Activated CD4-positive, alpha-beta memory T cell treated with anti-CD3 and anti-CD28 coated beads, Interleukin-2, amount 10 ng/mL, durations not matched to agents 7 days and 5 days (primary cell): ENCODE measurements around the gene ZCRB1. TPM values are rescaled to one million over a fixed set of nuclear protein-coding genes. Genes with fewer than 3 reads are reported as not detected.

ENCODE experiments used
- CTCF ChIA-PET: fragments of 350-600 bp; sonication (Branson Sonifier 250); formaldehyde crosslinking; loops from one replicate; lab custom pipeline; 2021; ENCODE audit warnings: antibody characterized with exemption, inconsistent platforms; lab: Charles Lee
- POLR2A ChIA-PET: fragments of 350-600 bp; sonication (Branson Sonifier 250); formaldehyde crosslinking; loops from one replicate; lab custom pipeline; 2021; ENCODE audit warnings: antibody characterized with exemption; lab: Charles Lee
- DNase-seq: peaks from one replicate; pipeline ENCODE4 v3.0.0-alpha.2; 2020
- H3K27ac Mint-ChIP-seq: one replicate; pipeline ENCODE4 v1.8.0; 2021; ENCODE audit warnings: mild to moderate bottlenecking, mixed read lengths
- H3K27me3 Mint-ChIP-seq: one replicate; pipeline ENCODE4 v1.8.0; 2021; ENCODE audit warnings: mixed read lengths
- H3K36me3 Mint-ChIP-seq: one replicate; pipeline ENCODE4 v1.8.0; 2021; ENCODE audit warnings: low read depth, mixed read lengths
- H3K4me1 Mint-ChIP-seq: one replicate; pipeline ENCODE4 v1.8.0; 2021; ENCODE audit warnings: mixed read lengths
- H3K4me3 Mint-ChIP-seq: one replicate; pipeline ENCODE4 v1.8.0; 2021; ENCODE audit warnings: mild to moderate bottlenecking, mixed read lengths
- H3K9me3 Mint-ChIP-seq: one replicate; pipeline ENCODE4 v1.8.0; 2021; ENCODE audit warnings: mixed read lengths
- total RNA-seq, 2 experiments: library from RNA; stranded (reverse); gene quantifications; one replicate each; pipeline ENCODE4 v1.2.3, GENCODE V29; 2021

ZCRB1 gene
- total RNA-seq, 2 experiments from 2014 or later, result 53.3 to 54.9 TPM

DNA sequence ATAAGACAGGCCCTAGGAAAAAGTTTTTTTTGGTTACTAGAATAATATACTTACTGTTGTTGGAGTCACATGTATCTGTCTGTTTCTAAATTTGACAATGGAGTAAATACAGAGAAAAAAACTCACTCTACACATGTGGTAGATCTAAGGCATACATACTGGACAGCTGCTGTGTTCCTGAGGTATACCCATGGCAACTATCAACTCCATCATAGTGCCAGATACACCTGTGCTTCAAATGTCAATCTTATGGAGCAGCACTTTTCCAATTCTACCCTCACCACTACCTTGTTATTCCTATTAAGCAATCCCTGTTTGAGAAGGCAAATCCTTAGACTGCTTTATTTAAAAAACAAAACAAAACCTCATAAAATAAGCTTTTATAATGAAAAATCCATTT is 3.3 kb downstream of the ZCRB1 start:
- DNase-seq, result no peak
- Mint-ChIP-seq H3K36me3 (peaks cover 25% of the 10 kb centered on the region), H3K27me3 (no peaks in the 10 kb centered on the region), H3K4me1 (peaks cover 16% of the 10 kb centered on the region), H3K27ac (no peak overlapping the region), H3K9me3 (no peaks in the 10 kb centered on the region), H3K4me3 (no peak overlapping the region)
- ChIA-PET CTCF (interaction anchor here (0.8 to 1.7 kb wide), 2 partner anchors 9 to 50 kb away, joined by 3 to 5 read pairs; no protein-coding TSS in a partner anchor), POLR2A (no interaction called here)

- Mint-ChIP-seq H3K27ac (no peak overlapping the region), H3K36me3 (peaks cover 24% of the 10 kb centered on the region), H3K4me3 (no peak overlapping the region), H3K9me3 (no peaks in the 10 kb centered on the region), H3K4me1 (peaks cover 9% of the 10 kb centered on the region), H3K27me3 (no peaks in the 10 kb centered on the region)
- ChIA-PET CTCF (no interaction called here), POLR2A (no interaction called here)
- DNase-seq, result no peak
Observed at GRCh38 chr12:42320796-42321195, 5.1 kb downstream of the ZCRB1 start.

DNA sequence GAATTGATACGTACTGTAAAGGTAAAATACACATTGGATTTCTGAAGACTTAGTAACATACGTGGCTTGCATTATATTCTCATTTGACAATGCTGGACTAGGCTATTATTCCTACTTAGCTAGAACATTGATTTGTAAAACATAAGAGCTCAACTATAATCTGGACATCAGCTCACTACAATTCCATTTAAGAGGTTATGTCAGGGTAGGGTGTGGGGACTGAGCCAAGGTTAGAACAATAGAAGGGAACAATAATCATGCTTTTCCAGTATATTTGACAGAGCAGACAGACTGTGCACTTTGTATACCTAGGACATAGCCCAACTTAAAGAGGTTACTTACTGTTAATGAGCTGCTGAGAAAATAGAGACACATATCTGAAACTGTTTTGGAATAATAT is 10.8 kb downstream of the ZCRB1 start:
- Mint-ChIP-seq H3K9me3 (no peaks in the 10 kb centered on the region), H3K27ac (no peak overlapping the region), H3K36me3 (peaks cover 27% of the 10 kb centered on the region), H3K4me3 (no peak overlapping the region), H3K27me3 (no peaks in the 10 kb centered on the region), H3K4me1 (no peaks in the 10 kb centered on the region)
- DNase-seq, result no peak
- ChIA-PET POLR2A (no interaction called here), CTCF (no interaction called here)

DNA sequence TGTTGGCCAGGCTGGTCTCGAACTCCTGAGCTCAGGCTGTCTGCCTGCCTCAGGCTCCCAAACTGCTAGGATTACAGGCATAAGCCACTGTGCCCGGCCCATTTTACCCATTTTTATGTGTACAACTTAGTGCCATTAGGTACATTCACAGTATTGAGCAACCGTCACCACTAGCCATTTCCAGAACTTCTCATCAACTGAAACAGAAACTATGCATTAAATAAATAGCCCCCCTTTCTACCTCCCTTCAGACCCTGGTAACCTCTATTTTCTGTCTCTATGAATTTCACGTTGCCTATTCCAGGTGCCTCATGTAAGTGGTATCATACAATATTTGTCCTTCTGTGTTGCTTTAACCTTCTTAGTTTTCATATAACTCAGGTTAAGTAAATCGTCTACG is 15.9 kb downstream of the ZCRB1 start:
- peaks cover 12% of the 10 kb centered on the region for H3K36me3 Mint-ChIP-seq
- no peaks in the 10 kb centered on the region for H3K9me3 Mint-ChIP-seq
- no peaks in the 10 kb centered on the region for H3K27me3 Mint-ChIP-seq
- ChIA-PET POLR2A (no interaction called here), CTCF (no interaction called here)
- peaks cover 1% of the 10 kb centered on the region for H3K4me1 Mint-ChIP-seq
- DNase-seq, result no peak
- no peak overlapping the region for H3K4me3 Mint-ChIP-seq
- no peak overlapping the region for H3K27ac Mint-ChIP-seq

DNA sequence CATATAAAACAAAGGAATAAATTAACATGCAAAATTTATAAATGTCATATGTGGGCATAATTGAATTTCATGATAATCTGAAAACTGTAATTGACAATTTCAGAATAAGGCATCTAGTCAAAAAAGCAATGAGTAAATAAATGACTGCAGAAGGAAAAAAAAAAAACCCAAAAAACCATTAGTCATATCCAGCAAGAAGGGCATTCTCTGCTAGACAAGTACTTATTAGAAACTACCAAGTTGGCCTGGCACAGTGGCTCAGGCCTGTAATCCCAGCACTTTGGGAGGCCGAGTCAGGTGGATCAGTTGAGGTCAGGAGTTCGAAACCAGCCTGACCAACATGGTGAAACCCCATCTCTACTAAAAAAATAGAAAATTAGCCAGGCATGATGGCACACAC is 17.5 kb downstream of the ZCRB1 start:
- Mint-ChIP-seq H3K36me3 (peaks cover 5% of the 10 kb centered on the region), H3K27ac (no peak overlapping the region), H3K4me3 (no peak overlapping the region), H3K27me3 (no peaks in the 10 kb centered on the region), H3K4me1 (peaks cover 1% of the 10 kb centered on the region), H3K9me3 (no peaks in the 10 kb centered on the region)
- ChIA-PET CTCF (no interaction called here), POLR2A (no interaction called here)
- DNase-seq, result no peak

GRCh38 chr12:42306297-42306696 is 19.6 kb downstream of the ZCRB1 start:
- H3K4me1 Mint-ChIP-seq, result peaks cover 1% of the 10 kb centered on the region
- no peaks in the 10 kb centered on the region for H3K9me3 Mint-ChIP-seq
- ChIA-PET POLR2A (no interaction called here), CTCF (no interaction called here)
- H3K36me3 Mint-ChIP-seq, result no peaks in the 10 kb centered on the region
- H3K27ac Mint-ChIP-seq, result no peak overlapping the region
- H3K4me3 Mint-ChIP-seq, result no peak overlapping the region
- DNase-seq, result no peak
- no peaks in the 10 kb centered on the region for H3K27me3 Mint-ChIP-seq

- H3K4me3 Mint-ChIP-seq, result peak overlapping the region; percentile 58
- peaks cover 18% of the 10 kb centered on the region for H3K4me1 Mint-ChIP-seq
- DNase-seq, result peak; percentile 71
- no peaks in the 10 kb centered on the region for H3K36me3 Mint-ChIP-seq
- H3K27me3 Mint-ChIP-seq, result no peaks in the 10 kb centered on the region
- CTCF ChIA-PET, result interaction anchor here (0.7 to 1.5 kb wide), 10 partner anchors 26 to 1480 kb away, joined by 3 to 5 read pairs (median 3); no protein-coding TSS in a partner anchor
- H3K9me3 Mint-ChIP-seq, result no peaks in the 10 kb centered on the region
- H3K27ac Mint-ChIP-seq, result peak overlapping the region; percentile 75
- POLR2A ChIA-PET, result interaction anchor here (1.0 to 1.1 kb wide), 3 partner anchors 15 to 61 kb away, joined by 3 to 7 read pairs (median 4); partner anchors contain the start of gene YAF2
Observed at GRCh38 chr12:42299392-42300308, 26.2 kb downstream of the ZCRB1 start.

DNA sequence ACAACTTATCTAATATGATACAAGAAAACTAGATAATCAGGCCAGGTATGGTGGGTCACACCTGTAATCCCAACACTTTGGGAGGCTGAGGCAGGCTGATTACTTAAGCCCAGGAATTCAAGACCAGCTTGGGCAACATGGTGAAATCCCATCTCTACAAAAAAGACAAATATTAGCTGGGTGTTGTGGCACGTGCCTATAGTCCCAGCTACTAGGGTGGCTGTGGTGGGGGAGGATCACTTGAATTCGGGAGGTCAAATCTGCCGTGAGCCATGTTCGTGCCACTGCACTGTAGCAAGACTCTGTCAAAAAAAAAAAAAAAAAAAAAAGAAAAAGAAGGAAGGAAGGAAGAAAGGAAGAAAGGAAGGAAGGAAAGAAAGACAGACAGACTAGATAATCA is 27.0 kb downstream of the ZCRB1 start:
- H3K4me1 Mint-ChIP-seq, result peaks cover 18% of the 10 kb centered on the region
- DNase-seq, result no peak
- no peaks in the 10 kb centered on the region for H3K27me3 Mint-ChIP-seq
- CTCF ChIA-PET, result interaction anchor here (0.7 to 1.5 kb wide), 12 partner anchors 14 to 1480 kb away, joined by 3 to 5 read pairs (median 3); no protein-coding TSS in a partner anchor
- peak overlapping the region; percentile 17 for H3K4me3 Mint-ChIP-seq
- POLR2A ChIA-PET, result interaction anchor here (1.0 to 1.2 kb wide), 4 partner anchors 15 to 61 kb away, joined by 3 to 7 read pairs (median 4); partner anchors contain the start of genes PPHLN1, YAF2 and ZCRB1
- no peaks in the 10 kb centered on the region for H3K9me3 Mint-ChIP-seq
- no peaks in the 10 kb centered on the region for H3K36me3 Mint-ChIP-seq
- H3K27ac Mint-ChIP-seq, result no peak overlapping the region

GRCh38 chr12:42296503-42297109 is 29.3 kb downstream of the ZCRB1 start:
- POLR2A ChIA-PET, result no interaction called here
- Mint-ChIP-seq H3K9me3 (no peaks in the 10 kb centered on the region), H3K4me3 (no peak overlapping the region), H3K27ac (no peak overlapping the region), H3K27me3 (peaks cover 1% of the 10 kb centered on the region), H3K4me1 (peaks cover 18% of the 10 kb centered on the region), H3K36me3 (no peaks in the 10 kb centered on the region)
- CTCF ChIA-PET, result interaction anchor here (0.6 to 1.2 kb wide), 4 partner anchors 14 to 75 kb away, joined by 3 to 5 read pairs (median 3); no protein-coding TSS in a partner anchor
- DNase-seq, result no peak

DNA sequence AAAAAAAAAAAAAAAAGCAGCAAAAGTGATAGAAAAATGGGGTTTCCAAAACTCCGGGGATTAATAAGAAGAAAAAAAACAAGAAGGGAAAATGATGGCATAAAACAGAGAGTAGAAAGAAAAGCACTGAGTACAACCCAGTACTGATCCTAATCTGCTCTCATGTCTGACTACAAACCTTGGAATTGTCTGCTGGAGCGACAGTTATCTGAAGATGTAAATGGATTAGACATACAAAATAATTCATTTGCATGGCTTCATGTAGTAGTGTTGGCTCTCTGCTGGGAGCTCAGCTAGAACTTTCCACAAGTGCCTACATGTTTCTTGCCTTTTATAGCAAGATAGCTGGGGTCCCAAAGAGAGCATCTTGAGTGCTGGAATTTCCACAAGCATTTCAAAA is 34.2 kb downstream of the ZCRB1 start:
- H3K4me1 Mint-ChIP-seq, result no peaks in the 10 kb centered on the region
- ChIA-PET POLR2A (no interaction called here), CTCF (interaction anchor here (0.7 to 0.8 kb wide), 2 partner anchors 9 to 111 kb away, joined by 3 to 5 read pairs; no protein-coding TSS in a partner anchor)
- H3K4me3 Mint-ChIP-seq, result no peak overlapping the region
- no peaks in the 10 kb centered on the region for H3K36me3 Mint-ChIP-seq
- no peak overlapping the region for H3K27ac Mint-ChIP-seq
- H3K9me3 Mint-ChIP-seq, result no peaks in the 10 kb centered on the region
- DNase-seq, result no peak
- peaks cover 8% of the 10 kb centered on the region for H3K27me3 Mint-ChIP-seq

DNA sequence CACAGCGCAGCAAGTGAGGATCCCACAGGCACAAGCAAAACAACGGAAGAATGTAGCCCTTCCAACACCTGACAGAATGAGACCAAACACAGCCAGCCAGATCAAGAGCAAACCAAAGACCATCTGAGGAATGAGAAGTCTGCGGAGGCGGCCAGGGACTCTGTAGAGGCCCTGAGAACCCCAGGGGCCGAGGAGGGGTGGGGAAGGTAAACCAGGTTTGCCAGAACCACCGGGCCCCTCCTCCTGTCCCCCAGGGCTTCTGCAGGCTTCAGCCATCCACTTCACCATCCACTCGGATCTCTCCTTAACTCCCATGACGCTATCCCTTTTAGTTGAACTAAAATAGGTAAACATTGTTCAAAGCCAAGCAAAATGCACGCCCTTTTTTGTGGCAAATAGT is 37.4 kb downstream of the ZCRB1 start:
- Mint-ChIP-seq H3K27me3 (peaks cover 8% of the 10 kb centered on the region), H3K4me3 (no peak overlapping the region), H3K36me3 (no peaks in the 10 kb centered on the region), H3K27ac (no peak overlapping the region), H3K4me1 (peaks cover 3% of the 10 kb centered on the region), H3K9me3 (no peaks in the 10 kb centered on the region)
- no peak for DNase-seq
- CTCF ChIA-PET, result no interaction called here
- POLR2A ChIA-PET, result no interaction called here

DNA sequence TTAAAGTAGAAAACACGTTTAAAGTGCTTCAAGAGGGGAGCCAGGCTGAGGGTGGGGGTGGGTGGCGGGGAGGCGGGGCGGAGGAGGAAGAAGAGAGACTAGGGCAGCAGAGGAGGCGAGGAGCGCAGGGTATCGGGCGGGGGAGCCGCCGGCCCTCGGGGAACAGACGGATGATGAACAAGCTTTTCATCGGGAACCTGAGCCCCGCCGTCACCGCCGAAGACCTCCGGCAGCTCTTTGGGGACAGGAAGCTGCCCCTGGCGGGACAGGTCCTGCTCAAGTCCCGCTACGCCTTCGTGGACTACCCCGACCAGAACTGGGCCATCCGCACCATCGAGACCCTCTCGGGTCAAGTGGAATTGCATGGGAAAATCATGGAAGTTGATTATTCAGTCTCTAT is 39.2 kb downstream of the ZCRB1 start:
- Mint-ChIP-seq H3K27ac (no peak overlapping the region), H3K36me3 (no peaks in the 10 kb centered on the region), H3K9me3 (no peaks in the 10 kb centered on the region), H3K4me3 (no peak overlapping the region), H3K27me3 (peaks cover 8% of the 10 kb centered on the region), H3K4me1 (peaks cover 3% of the 10 kb centered on the region)
- ChIA-PET CTCF (no interaction called here), POLR2A (no interaction called here)
- no peak for DNase-seq

DNA sequence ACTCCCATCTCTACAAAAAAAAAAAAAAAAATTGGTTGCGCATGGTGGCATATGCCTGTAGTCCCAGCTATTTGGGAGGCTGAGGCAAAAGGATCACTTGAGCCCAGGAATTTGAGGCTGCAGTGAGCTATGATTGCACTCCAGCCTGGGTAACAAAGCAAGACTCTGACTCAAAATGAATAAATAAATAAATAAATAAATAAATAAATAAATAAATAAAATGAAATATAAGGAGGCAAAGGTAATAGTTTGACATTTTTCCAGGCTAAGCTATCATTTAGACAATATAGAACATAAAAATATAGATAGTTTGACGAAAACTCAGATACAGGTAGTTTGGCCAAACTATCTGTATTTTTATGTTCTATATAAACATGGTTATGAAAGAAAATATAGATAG is 40.5 kb downstream of the ZCRB1 start:
- no peak overlapping the region for H3K4me3 Mint-ChIP-seq
- peaks cover 3% of the 10 kb centered on the region for H3K4me1 Mint-ChIP-seq
- ChIA-PET CTCF (interaction anchor here (1.3 kb wide), 1 partner anchor 13 kb away, joined by 5 read pairs; no protein-coding TSS in a partner anchor), POLR2A (no interaction called here)
- H3K9me3 Mint-ChIP-seq, result no peaks in the 10 kb centered on the region
- peaks cover 6% of the 10 kb centered on the region for H3K27me3 Mint-ChIP-seq
- H3K36me3 Mint-ChIP-seq, result no peaks in the 10 kb centered on the region
- no peak overlapping the region for H3K27ac Mint-ChIP-seq
- no peak for DNase-seq
